Activated T-cell treated with anti-CD3 and anti-CD28 coated beads, Interleukin-2, amount 50 U/mL, for 72 hours (primary cell): ENCODE data around the gene ONECUT3. TPM values are rescaled to one million over a fixed set of nuclear protein-coding genes. Genes with fewer than 3 reads are reported as not detected.

ENCODE experiments used
- ATAC-seq, 2 donors: fragments of 150-1000 bp; cut with Tn5 transposase; replicated peaks in 1 of 2; 2 replicates each; pipeline ENCODE4 v1.10.0; 2021; ENCODE audit warnings: moderate library complexity in 2 of 2, mild to moderate bottlenecking in 1 of 2
- DNase-seq, 2 donors: peaks; one replicate each; pipeline ENCODE4 v3.0.0; 2021 to 2022; ENCODE audit warnings: mixed read lengths in 1 of 2
- H3K27ac Mint-ChIP-seq: one replicate; pipeline ENCODE4 v1.8.0; 2022; ENCODE audit warnings: mild to moderate bottlenecking, moderate library complexity, mixed read lengths
- H3K27me3 Mint-ChIP-seq: one replicate; pipeline ENCODE4 v1.8.0; 2022; ENCODE audit warnings: low read depth, mixed read lengths
- H3K36me3 Mint-ChIP-seq, 2 donors: one replicate each; pipeline ENCODE4 v1.8.0; 2022; ENCODE audit warnings: mixed read lengths in 2 of 2, mild to moderate bottlenecking in 1 of 2; ENCODE audit not compliant: insufficient read depth in 2 of 2
- H3K4me1 Mint-ChIP-seq: one replicate; pipeline ENCODE4 v1.8.0; 2022; ENCODE audit warnings: low read depth, mixed read lengths
- H3K4me3 Mint-ChIP-seq, 2 donors: one replicate each; pipeline ENCODE4 v1.8.0; 2022; ENCODE audit warnings: mild to moderate bottlenecking in 2 of 2, mixed read lengths in 2 of 2, moderate library complexity in 2 of 2
- H3K9me3 Mint-ChIP-seq, 2 donors: one replicate each; pipeline ENCODE4 v1.8.0; 2022; ENCODE audit warnings: mixed read lengths in 2 of 2
- total RNA-seq, 2 donors: library from RNA; stranded (reverse); gene quantifications; one replicate each; pipeline ENCODE4 v1.2.3, GENCODE V29; 2022

ONECUT3 gene
- total RNA-seq, 2 donors from 2014 or later: not detected

DNA sequence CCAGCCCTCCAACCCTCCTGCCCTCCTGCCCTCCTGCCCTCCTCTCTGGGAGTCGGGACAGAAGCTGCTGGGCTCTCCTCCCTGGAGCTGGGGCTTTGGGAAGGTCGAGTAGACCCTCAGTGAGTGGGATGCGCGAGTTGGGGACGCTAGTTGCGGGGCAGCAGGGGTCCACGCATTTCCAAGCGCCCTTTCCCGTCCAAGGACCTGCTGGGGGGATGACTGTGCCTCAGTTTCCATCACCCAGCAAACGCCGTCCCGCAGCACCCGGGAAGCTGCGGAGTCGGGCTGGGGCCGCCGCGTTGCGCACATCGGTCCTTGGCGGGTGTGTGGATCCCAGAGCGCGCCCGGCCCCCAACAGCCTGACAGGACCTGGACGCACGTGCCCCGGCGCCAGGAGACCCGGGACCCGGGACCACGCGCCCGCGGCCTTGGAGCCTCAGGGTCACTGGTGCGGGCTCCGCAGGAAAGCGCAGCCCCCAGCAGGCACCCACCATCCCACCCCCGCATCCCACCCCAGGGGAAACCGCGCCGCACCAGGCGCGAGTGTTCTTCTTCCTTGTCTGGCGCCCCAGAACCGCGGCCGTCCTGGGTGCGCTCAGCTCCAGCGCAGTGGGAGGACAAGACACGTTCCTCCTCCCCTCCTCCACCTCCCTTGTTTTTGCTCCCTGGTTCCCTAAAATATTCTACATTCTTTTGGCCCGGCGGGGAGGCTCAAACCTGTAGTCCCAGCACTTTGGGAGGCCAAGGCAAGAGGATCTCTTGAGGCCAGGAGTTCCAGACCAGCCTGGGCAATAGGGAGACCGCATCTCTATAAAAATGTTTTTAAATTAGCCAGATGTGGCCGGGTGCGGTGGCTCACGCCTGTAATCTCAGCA lies 9.2 kb downstream of the ONECUT3 start:
- no peak for ATAC-seq
- Mint-ChIP-seq H3K4me3 (no peak overlapping the region), H3K4me1 (no peaks in the 10 kb centered on the region), H3K36me3 (no peaks in the 10 kb centered on the region), H3K27me3 (peaks cover 67% of the 10 kb centered on the region), H3K27ac (no peak overlapping the region), H3K9me3 (no peaks in the 10 kb centered on the region)
- DNase-seq: no peak

DNA sequence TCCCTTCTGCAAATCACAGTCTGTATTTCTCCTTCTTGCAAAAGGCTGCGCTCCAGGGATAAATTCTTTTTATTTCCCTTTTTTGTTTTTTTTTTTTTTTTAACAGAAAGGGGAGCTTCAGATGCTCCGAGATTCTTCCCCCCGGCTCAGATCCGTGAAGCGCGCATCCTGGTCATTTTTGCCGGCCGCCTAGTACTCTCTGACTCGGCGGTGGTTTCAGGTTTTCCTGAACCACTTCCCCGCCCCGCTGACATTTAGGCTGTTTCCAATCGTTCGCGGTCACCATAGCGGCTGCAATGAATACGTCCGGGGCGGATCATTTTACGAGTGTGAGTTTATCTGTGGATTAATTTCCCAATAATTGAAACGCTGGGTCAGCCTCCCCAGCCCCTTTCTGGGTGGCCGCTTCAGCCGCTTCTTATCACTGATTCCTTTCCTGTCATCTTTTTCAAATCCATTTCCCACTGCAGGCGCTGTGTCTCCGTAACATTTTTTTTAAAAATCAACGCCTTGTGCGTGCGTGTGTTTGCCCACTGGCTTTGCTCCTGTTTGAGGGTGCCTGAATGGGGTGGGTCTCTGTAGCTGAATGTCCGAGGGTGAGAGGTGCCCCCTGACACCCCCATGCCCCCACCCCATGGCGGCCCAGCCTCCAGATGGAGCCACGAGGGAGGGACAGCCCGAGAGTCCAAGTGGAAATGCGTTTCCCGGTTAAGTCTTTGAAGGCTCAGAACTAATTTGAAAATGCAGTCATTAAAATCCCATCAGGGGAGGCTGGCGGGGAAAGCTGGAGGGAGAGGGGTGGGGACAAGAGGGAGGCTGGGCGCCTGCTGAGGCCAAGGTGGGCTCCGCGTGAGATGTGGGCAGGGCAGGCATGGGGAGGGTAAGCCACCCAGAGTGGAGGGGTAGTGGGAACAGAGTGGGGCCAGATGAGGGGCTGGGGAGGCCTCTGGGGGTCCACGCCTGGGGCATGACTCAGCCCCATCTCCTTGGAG lies 10.6 kb downstream of the ONECUT3 start:
- peaks cover 72% of the 10 kb centered on the region for H3K27me3 Mint-ChIP-seq
- no peaks in the 10 kb centered on the region for H3K4me1 Mint-ChIP-seq
- ATAC-seq: no peak
- H3K36me3 Mint-ChIP-seq: no peaks in the 10 kb centered on the region
- no peak overlapping the region for H3K4me3 Mint-ChIP-seq
- H3K27ac Mint-ChIP-seq: no peak overlapping the region
- H3K9me3 Mint-ChIP-seq: no peaks in the 10 kb centered on the region
- no peak for DNase-seq

DNA sequence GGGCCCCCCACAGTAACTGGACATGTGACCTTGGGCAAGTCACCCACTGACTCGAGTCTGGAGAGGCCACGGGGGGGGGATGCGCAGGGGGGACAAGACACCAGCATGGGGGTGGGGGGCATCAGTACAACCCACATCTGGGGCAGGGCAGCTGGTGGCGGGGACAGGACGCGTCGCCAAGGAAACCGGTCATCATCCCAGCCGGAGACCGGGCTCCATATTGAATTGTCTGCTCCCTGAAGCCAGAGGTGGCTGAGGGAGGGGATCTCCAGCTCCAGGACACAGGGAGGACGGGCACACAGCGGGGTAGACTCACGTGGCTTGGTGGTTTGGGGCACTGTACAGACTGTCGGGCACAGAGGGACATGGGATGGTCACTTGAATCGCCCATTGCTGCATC lies 11.4 kb downstream of the ONECUT3 start:
- H3K36me3 Mint-ChIP-seq: no peaks in the 10 kb centered on the region
- H3K27me3 Mint-ChIP-seq: peaks cover 75% of the 10 kb centered on the region
- no peak overlapping the region for H3K27ac Mint-ChIP-seq
- no peak for ATAC-seq
- H3K9me3 Mint-ChIP-seq: no peaks in the 10 kb centered on the region
- H3K4me3 Mint-ChIP-seq: no peak overlapping the region
- no peak for DNase-seq
- H3K4me1 Mint-ChIP-seq: no peaks in the 10 kb centered on the region

DNA sequence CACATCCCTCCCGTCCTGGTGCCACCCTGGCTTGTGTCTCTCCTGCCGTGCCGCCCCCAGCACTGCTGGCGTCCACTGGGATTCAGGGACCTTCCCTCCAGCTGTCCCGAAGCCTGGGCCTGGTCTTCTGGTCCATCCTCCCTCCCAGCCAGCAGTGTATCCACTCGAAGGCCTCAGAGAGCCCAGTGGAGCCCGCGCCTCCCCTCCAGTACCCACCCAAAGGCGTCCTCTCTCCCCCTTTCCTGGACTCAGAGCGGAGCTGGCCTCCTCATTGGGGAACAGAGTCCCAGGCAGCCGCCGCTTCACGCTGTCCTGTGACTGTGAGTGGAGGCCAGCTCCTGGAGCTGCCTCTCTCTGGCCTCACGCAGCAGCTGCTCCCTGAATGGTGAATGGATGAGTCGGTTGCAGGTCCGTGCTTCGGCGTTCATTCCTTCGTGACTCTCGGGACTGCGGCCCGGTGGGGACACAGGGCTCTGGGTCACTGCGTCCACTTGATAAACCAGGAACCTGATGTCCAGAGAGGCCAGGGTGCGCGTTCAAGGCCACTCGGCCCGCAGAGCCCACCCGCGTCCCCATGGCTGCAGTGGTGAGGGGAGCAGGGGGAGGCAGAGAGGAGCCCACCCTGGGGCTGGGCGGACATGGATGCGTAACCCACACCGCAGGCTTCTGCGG lies 12.1 kb downstream of the ONECUT3 start:
- peaks cover 80% of the 10 kb centered on the region for H3K27me3 Mint-ChIP-seq
- no peak for ATAC-seq
- no peaks in the 10 kb centered on the region for H3K4me1 Mint-ChIP-seq
- DNase-seq: no peak
- no peak overlapping the region for H3K4me3 Mint-ChIP-seq
- H3K36me3 Mint-ChIP-seq: peaks cover 0 to under 1% of the 10 kb centered on the region in 2 donors
- no peak overlapping the region for H3K27ac Mint-ChIP-seq
- H3K9me3 Mint-ChIP-seq: peaks cover 0 to 1% of the 10 kb centered on the region in 2 donors

DNA sequence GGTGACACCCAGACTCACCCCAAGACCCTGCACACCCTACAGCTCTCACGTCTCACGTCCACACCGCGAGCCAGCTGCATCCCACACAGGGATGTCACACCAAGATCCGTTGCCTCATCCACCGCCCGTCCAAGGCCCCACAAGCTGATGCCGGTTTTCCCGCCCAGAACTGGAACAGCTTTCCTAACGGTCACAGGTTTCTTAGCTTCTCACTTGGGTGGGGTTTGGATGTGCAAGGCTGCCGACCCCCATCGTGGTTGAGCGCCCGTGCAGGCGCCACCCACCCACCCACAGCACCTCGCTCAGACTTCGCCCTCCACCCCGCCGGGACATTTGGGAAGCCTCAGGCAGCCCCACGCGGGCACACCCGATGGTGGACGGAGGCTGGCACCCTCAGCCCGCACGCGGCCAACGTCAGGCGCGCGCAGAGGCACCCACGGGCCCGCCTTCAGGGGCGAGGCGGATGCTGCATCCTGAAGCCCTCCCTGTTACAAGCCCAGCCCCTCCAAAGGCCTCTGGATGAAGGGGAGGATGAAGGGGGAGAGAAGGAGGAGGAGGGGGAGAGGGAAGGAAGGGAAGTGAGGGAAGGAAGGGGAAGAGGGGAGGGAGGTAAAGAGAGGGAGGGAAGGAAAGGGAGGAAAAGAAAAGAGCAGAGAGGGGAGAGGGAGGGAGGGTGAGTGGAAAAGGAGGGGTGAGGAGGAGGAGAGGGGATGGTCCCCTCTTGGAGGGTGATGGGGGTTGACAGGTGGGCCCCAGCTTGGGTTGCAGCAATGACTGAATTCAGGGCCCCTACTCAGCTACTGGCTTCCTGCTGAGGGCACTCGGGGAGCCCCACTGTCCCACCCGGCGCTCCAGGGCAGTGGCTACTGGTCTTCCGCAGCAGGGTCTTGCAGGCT lies 12.8 kb downstream of the ONECUT3 start:
- Mint-ChIP-seq H3K4me3 (no peak overlapping the region), H3K27me3 (peaks cover 80% of the 10 kb centered on the region), H3K4me1 (no peaks in the 10 kb centered on the region), H3K36me3 (peaks cover 5% of the 10 kb centered on the region in 2 donors), H3K9me3 (peaks cover 5 to 7% of the 10 kb centered on the region in 2 donors), H3K27ac (no peak overlapping the region)
- no peak for ATAC-seq
- no peak for DNase-seq

DNA sequence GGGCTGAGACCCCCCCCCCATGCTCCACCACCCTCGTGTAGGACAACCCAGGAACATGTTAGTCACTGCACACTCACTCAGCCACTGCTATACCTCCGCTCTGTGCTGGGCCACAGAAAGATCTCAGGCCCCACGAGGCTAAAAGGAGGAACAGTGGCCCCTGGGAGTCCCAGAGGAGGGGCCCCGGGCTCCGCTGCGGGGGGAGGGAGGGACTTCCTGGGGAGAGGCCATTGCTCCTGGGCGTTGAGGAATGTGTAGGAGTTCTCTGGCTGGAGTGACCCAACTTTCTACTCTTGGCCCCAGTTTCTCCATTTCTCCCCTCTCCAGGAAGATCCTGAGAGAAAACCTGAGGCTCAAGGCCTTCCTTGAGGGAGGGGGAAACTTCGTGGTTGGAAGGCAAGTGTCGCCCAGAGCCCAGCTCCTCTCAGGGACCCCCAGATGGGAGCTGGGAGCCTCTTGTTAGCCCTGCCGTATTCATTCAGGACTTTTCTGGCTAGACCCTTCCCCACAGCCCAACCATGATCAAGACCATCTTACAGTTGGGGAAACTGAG lies 13.6 kb downstream of the ONECUT3 start:
- H3K4me3 Mint-ChIP-seq: no peak overlapping the region
- H3K36me3 Mint-ChIP-seq: peaks cover 6 to 8% of the 10 kb centered on the region in 2 donors
- H3K9me3 Mint-ChIP-seq: peaks cover 7 to 11% of the 10 kb centered on the region in 2 donors
- ATAC-seq: peak in 1 of 2 donors; percentile 55
- no peak for DNase-seq
- no peak overlapping the region for H3K27ac Mint-ChIP-seq
- H3K4me1 Mint-ChIP-seq: no peaks in the 10 kb centered on the region
- peaks cover 76% of the 10 kb centered on the region for H3K27me3 Mint-ChIP-seq

DNA sequence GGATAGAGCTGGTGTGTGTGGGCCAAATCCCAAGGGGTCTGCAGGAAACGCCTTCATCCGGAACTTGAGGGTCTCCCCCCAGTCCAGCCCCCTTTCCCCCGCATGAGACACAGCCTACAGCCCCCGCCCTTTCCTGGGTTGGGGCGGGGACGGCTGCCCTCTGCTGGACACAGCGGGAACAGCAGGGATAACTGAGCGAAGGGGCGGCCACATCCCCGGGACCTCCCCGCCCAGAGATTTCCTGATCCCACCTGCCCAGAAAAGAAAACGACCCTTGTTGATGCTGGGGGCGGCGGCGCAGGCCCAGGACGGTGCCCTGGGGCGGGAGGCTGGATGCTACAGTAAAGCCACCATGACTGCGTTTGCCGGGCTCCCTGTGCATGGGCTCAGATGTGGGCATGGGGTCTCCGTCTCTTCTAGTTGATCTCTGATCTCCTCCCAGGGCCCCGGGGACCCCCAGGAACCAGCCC lies 14.2 kb downstream of the ONECUT3 start:
- H3K27ac Mint-ChIP-seq: no peak overlapping the region
- H3K27me3 Mint-ChIP-seq: peaks cover 79% of the 10 kb centered on the region
- no peak overlapping the region for H3K4me3 Mint-ChIP-seq
- ATAC-seq (peak; percentile 49 to 67), DNase-seq (peak; percentile 56 to 70)
- H3K36me3 Mint-ChIP-seq: peaks cover 8 to 10% of the 10 kb centered on the region in 2 donors
- peaks cover 7 to 11% of the 10 kb centered on the region in 2 donors for H3K9me3 Mint-ChIP-seq
- H3K4me1 Mint-ChIP-seq: no peaks in the 10 kb centered on the region

DNA sequence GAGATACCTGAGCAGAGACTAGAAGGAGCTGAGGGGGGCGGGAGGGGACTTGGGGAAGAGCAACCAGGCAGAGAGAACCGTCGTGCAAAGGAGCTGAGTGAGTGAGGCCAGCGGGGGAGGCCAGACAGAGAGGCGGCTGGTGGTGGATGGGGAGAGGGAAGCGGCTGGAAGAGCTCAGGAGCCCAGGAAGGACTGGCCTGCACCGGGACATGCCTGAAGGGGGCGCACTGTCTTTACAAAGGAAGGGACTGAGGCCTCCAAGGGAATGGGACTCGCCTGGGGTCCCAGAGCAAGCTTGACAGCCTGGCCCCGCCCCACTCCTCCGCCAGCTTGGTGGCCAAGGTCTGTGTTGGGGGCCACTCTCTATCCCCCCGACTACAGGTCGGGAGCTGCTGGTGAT lies 14.9 kb downstream of the ONECUT3 start:
- no peaks in the 10 kb centered on the region for H3K4me1 Mint-ChIP-seq
- H3K4me3 Mint-ChIP-seq: no peak overlapping the region
- H3K36me3 Mint-ChIP-seq: peaks cover 9 to 11% of the 10 kb centered on the region in 2 donors
- peaks cover 7 to 11% of the 10 kb centered on the region in 2 donors for H3K9me3 Mint-ChIP-seq
- no peak for DNase-seq
- H3K27ac Mint-ChIP-seq: no peak overlapping the region
- ATAC-seq: no peak
- H3K27me3 Mint-ChIP-seq: peaks cover 81% of the 10 kb centered on the region

DNA sequence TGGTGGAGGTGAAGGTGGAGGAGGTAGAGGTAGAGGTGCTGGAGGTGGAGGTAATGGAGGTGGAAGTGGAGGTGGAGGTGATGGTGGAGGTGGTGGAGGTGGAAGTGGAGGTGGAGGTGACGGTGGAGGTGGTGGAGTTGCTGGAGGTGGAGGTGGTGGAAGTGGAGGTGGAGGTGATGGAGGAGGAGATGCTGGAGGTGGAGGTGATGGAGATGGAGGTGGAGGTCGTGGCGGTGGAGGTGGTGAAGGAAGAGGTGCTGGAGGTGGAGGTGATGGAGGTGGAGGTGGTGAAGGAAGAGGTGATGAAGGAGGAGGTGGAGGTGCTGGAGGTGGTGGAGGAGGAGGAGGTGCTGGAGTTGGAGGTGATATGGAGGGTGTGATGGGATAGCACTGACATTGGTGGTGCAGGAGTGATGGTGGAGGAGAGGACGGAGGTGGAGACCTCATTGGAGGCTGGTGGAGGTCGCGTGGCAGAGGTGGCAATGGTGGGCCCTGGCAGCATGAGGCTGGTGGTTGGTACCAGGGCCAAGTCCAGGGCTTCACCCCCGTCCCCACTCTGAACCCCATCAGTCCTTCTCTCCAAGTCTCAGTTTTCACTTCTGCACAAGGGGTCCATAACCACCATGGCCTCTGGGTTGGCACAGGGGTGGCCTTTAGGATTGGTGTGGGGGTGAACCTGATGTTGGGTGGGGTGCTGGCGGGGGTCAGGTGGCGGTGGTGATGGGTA lies 15.8 kb downstream of the ONECUT3 start:
- Mint-ChIP-seq H3K9me3 (peaks cover 7 to 11% of the 10 kb centered on the region in 2 donors), H3K4me1 (no peaks in the 10 kb centered on the region), H3K27ac (no peak overlapping the region), H3K27me3 (peaks cover 78% of the 10 kb centered on the region), H3K36me3 (peaks cover 9 to 12% of the 10 kb centered on the region in 2 donors), H3K4me3 (no peak overlapping the region)
- ATAC-seq (no peak), DNase-seq (no peak)

DNA sequence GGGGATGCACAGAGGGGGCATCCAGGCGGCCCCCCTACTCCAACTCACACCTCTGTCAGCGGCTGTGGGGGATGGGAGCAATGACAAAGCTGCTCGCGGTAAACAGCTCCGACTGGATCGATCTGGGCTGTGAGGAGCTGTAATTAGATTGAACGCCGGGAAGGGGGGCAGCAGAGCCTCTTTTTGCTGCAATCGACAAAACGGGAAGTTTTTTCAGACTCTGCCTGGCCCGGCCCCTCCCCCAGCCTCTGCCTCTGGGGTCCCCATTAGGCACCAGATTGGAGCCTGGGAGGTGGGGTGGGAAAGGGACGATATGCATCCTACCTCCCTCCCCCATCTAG lies 16.3 kb downstream of the ONECUT3 start:
- Mint-ChIP-seq H3K27me3 (peaks cover 78% of the 10 kb centered on the region), H3K4me3 (no peak overlapping the region), H3K4me1 (no peaks in the 10 kb centered on the region), H3K36me3 (peaks cover 10 to 14% of the 10 kb centered on the region in 2 donors), H3K9me3 (peaks cover 7 to 11% of the 10 kb centered on the region in 2 donors), H3K27ac (no peak overlapping the region)
- DNase-seq: no peak
- ATAC-seq: no peak

DNA sequence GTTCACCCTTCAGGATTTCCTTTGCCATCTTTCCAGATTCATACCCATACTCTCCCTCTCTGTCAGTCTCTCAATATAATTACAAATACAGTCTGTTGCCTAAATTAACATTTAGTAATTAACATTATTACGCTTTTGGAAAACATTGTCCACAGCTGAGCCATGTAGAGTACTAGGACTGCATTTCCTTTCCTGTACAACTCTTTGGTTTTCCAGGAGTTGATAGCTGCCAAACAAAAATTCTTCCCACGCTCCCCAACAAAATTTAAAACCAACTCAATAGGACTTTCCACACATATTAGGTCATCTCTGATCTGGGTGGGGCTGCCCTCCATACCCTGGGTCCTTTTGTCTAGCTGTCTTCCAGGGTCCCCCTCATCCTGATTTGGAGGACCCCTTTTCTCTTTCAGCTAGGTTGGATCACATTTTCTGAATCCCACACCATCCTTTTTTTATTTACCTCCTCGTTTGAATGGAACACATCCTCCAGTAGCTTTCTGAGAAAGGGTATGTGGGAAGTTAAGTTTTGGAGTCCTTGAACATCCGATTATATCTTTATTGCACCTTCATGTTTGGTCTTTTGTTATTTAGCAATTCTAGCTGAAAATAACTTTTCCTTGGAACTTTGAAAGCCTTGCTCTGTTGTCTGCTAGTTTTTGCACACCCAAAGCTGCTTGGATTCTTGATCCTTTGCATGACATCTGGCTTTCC lies 17.7 kb downstream of the ONECUT3 start:
- Mint-ChIP-seq H3K36me3 (peaks cover 10 to 14% of the 10 kb centered on the region in 2 donors), H3K9me3 (peaks cover 7 to 11% of the 10 kb centered on the region in 2 donors), H3K4me3 (no peak overlapping the region), H3K27ac (no peak overlapping the region), H3K4me1 (no peaks in the 10 kb centered on the region), H3K27me3 (peaks cover 66% of the 10 kb centered on the region)
- DNase-seq: no peak
- ATAC-seq: no peak
